Skeletal muscle cell (primary cell): ENCODE data around the gene SERINC2.

ENCODE experiments used
- DNase-seq: peaks from one replicate; pipeline ENCODE4 v3.0.0-alpha.2; 2010; ENCODE audit warnings: low read depth
- H3K4me3 ChIP-seq: 2 replicates; pipeline ENCODE4 v1.5.1; 2011; ENCODE audit warnings: low read depth, mild to moderate bottlenecking, control low read depth, low read length, moderate library complexity

The SERINC2 gene

DNA sequence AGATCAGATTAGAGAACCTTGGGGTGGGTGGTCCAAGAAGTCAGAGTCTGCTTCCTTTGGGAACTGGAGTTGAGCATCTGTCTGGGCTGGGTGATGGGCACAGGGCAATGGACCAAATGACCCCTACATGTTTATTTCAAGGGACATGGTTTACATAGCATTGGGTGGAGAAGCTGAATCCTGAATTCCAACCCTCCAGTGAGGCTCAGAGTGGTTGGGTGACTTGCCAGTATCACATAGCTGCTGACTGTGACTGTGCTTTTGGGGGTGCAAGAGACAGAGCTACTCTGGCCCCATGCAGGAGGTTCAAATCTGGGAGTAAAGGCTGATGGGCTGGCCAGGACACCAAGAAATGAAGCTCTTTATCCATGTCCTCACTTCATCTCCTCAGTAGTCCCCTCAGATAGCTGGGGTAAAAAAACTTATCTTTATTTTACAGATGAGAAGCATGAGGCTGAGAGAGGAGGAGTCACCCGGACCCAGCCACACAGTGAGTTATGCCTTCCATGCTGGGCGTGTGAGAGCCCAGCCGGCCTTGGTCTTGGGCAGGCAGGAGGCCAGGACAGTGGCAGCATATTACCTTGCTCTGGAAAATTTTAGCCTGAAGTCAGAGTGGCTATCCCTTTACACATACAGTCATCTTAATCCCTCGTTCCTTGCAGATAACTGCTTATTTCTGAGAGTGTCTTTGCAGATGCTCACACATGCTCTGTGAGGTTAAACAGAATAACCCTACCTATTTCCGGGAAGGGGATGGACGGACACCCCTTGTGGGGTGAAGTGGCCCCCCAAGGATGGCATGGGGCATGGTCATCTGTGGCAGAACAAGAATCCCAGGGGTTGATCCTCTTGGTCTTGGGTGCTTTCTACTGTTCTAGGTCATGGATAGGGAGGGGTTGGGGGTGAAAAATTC is 2.8 kb upstream of the SERINC2 start:
- no peak for DNase-seq
- H3K4me3 ChIP-seq: no peak overlapping the region

- DNase-seq: no peak
- no peak overlapping the region for H3K4me3 ChIP-seq
Measured at GRCh38 chr1:31410871-31411270, 2.1 kb upstream of the SERINC2 start.

DNA sequence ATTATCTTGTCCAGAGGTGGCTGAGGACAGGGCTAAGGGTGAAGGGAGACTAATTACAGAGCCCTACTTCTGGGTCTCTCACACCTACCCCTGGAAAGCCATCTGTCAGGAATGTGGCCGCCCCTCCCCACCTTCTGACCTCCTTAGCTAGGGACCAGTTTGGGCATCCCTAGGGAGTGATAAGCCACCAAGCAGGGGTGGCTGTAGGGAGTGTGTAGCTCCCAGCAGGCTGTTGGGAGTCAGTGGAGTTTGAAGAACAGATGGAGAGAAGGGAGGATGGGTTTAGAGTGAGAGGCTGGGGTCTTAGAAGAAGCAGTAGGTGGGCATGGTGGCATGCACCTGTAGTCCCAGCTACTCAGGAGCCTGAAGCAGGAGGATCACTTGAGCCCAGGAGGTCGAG is 808 bp upstream of the SERINC2 start:
- no peak overlapping the region for H3K4me3 ChIP-seq
- no peak for DNase-seq

DNA sequence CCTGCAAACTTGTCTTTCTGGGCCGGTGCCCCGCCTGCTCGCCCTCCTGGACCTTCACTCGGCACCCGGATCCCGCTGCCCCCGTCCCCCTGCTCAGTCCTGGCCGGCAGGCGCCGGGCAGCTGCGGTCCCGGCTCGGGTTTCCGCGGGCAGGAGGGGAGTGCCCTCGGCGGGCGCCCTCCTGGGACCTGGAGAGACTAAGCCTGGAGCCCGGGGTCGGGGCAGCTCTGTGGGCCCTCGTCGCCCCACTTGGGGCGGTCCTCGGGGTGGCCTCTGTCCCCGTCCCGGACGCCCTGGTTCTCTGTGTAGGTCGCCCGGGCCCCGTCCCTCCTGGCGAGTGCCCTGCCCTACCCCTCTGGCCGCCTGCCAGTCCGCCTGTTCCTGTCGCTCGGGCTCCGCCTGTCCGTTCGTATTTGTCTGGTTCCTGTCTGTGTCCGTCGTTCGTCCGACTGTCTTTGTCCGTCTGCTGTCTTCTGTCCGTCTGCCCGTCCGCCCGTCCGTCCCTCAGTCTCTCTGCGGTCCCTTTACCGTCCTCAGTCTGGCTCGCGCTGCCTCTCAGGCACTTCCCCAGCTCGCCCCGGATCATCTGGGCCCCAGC is 490 bp downstream of the SERINC2 start:
- peak overlapping the region; percentile 69 for H3K4me3 ChIP-seq
- no peak for DNase-seq

- DNase-seq: no peak
- no peak overlapping the region for H3K4me3 ChIP-seq
Measured at GRCh38 chr1:31414980-31415370, 2.0 kb downstream of the SERINC2 start.

DNA sequence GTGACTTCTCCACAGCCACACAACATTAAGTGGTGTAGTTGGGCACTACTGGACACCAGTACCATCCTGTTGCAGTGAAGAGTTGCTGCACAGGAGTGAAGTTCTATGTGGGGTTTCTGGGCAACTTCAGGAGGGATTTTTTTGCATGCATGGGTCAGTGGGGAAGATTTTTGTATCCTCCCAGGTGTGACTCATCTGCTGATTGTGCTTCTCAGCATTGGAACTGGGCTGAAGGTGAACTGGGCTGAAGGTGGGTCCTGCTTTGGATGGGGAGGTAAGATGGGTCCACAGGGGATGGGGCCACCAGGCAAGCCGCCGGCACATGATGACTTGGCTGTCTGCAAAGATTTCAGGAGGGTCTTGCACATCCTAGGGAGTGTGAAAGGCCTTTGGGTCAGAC is 2.6 kb downstream of the SERINC2 start:
- H3K4me3 ChIP-seq: no peak overlapping the region
- no peak for DNase-seq

DNA sequence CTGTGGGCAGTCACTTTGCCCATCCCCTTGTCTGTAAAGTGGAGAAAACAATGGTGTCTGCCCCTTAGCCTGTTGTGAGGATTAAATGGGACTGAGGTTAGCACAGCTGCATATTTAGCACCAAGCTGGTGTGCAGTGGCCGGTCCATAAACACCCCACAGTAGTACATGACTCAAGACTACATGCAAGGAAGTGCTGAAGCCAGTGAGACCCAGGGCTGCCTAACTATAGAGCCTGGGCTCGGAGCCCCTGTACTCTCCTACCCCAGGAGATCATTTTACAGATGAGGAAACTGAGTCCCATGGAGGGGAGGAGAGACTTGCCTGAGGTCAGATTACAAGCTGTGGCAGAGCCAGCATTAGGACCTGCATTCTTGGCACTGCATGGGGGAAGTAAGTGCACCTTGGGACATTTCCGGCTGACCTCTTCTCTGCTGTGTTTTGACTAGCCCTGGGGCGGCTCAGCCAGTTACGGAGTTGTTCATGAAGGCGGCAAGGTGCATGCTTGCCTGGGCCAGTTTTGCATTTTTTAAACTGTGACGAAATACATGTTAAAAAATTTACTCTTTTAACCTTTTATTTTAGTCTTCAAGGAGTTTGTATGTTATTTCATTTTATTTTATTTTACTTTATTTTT is 3.2 kb downstream of the SERINC2 start:
- no peak overlapping the region for H3K4me3 ChIP-seq
- no peak for DNase-seq

DNA sequence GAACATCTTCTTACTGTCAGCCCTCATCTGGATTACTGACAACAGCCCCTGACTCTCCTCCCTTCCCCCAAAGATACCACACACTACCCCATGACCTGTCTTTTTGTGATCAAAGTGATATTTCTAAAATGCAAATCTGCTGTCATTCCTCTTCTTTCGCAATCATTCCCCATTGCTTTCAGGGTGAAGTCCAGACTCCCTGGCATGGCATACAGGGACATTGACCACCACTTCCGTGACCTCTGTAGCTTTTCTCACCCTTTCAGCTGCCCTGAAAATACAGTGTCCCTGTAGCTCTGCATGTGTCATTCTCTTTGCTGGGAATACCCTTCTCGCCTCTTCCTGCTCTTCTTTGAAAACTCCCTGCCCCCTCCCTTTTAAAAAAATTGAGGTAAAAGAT is 4.1 kb downstream of the SERINC2 start:
- no peak overlapping the region for H3K4me3 ChIP-seq
- no peak for DNase-seq

DNA sequence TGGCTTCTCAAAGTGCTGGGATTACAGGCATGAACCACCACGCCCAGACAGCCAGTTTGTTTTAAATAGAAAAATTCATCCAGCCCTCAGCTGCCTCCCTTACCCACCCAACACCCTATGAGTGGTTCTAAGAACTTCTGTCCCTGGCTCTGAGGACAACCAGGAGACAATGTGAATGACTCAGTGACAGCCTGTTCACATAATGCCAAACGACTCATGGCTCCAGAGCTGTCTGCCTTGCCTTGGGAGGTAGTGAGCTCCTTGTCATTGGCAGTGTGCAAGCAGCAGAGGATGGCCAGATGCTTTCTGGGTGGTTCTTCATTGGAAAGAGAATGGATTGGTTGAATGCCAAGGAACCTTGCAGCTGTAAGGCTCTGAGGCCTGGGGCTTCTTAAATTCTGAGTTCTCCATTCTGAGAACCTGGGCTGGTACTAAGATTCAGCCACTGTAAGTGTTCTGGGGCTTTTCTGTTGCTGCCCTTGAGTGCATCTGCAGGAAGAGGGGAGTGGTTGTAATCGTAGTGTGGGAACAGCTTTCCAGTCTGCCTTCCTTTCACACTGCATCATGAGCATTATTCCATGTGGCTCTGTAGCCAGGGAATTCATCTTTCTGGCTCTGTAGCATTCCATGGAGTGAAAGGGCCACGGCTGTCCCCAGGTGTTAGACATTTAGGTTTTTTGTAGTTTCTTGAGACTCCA is 5.8 kb downstream of the SERINC2 start:
- DNase-seq: no peak
- no peak overlapping the region for H3K4me3 ChIP-seq

DNA sequence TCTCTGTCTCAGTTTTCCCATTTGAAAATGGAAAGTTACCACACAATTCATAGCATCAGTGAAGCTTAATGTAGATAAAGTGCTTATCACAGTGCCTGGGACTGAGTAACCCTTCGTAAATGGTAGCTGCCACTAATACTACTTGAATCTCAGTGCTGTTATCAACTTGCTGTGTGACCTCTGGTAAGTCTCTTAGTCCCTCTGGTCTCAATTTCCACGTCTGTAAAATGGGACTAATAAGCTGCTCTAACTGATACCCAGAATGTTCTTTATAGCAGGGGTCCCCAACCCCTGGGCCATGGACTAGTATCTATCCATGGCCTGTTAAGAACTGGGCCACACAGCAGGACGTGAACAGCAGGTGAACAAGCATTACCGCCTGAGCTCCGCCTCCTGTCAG is 7.7 kb downstream of the SERINC2 start:
- no peak for DNase-seq
- no peak overlapping the region for H3K4me3 ChIP-seq

GRCh38 chr1:31421371-31422040 is 8.5 kb downstream of the SERINC2 start:
- no peak overlapping the region for H3K4me3 ChIP-seq
- DNase-seq: no peak

- peak; percentile 64 for DNase-seq
- no peak overlapping the region for H3K4me3 ChIP-seq
Measured at GRCh38 chr1:31422505-31423319, 9.7 kb downstream of the SERINC2 start.

DNA sequence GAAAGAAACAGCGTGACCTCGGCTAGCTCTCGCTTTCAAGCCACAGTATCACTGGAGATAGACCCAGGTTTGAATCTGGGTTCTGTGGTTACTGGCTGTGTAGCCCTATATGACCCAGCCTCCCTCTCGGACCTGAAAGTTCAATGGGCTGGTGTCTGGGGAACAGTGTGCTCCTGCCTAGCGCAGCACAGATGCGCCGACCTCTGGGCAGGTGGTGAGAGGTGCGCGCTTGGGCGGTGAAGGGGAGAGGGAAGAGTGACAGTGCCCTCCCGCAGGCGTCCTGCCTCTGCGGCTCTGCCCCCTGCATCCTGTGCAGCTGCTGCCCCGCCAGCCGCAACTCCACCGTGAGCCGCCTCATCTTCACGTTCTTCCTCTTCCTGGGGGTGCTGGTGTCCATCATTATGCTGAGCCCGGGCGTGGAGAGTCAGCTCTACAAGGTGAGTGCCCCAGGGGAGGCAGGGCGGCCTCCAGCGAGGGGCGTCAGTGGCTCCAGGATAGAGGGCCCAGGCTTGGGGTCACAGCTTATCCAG is 10.5 kb downstream of the SERINC2 start:
- no peak for DNase-seq
- no peak overlapping the region for H3K4me3 ChIP-seq

- no peak for DNase-seq
- no peak overlapping the region for H3K4me3 ChIP-seq
Measured at GRCh38 chr1:31424568-31424967, 11.6 kb downstream of the SERINC2 start.

DNA sequence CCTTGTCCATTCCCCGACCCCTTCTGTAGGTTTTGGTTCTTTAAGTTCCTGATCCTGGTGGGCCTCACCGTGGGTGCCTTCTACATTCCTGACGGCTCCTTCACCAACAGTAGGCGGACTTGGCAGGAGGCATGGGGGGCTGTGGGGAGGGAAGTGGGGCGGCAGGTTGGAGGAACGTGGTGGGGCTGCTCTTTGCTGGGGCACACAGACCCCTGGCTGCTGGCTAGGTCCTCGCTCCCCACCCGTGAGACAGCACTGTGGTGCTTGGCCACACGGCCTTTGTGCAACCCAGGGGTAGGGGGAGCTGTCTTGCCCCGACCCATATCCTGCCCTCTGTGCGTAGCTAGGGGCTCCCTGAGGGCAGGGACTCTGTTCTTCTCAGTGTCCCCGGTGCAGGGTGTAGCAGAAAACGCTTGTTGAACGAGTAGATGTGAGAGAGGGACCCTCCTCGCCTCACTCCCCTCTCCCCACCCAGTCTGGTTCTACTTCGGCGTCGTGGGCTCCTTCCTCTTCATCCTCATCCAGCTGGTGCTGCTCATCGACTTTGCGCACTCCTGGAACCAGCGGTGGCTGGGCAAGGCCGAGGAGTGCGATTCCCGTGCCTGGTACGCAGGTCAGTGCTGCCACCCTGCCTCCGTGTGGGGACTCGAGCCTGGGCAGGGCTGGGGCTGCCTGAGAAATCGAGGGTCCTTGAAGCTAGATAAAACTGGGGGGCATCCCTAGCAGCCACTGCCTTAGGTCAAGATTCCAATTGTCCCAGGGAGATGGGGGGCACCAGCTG is 12.5 kb downstream of the SERINC2 start:
- no peak for DNase-seq
- no peak overlapping the region for H3K4me3 ChIP-seq

GRCh38 chr1:31426249-31426922 is 13.4 kb downstream of the SERINC2 start:
- H3K4me3 ChIP-seq: no peak overlapping the region
- DNase-seq: no peak

GRCh38 chr1:31427322-31427721 is 14.3 kb downstream of the SERINC2 start:
- H3K4me3 ChIP-seq: no peak overlapping the region
- DNase-seq: no peak
